ENCODE data around the gene RALGAPA1.

GRCh38 chr14:35492569-35493014 lies 316.5 kb downstream of the RALGAPA1 start:
- no peak for TF ChIP-seq POLR2A (IDR thresholded peaks at IDR 0.05; ENCODE audit: low read depth, low read length)
- no peak for TF ChIP-seq TAF1 (IDR thresholded peaks at IDR 0.05; ENCODE audit: borderline replicate concordance, low read depth, low read length)
- TF ChIP-seq POLR2AphosphoS5 (IDR thresholded peaks at IDR 0.05; ENCODE audit: low read depth, low read length) = no peak

All from GM12892 (cell line).